HG02885 (cell line): ENCODE measurements around the gene MERTK.
"Not testable (repeated sequence)": the region's sequence is repeated elsewhere in the genome, so short reads cannot be mapped to it uniquely, and the experiment has no call there.

Source experiments
- ATAC-seq: cut with Tn5 transposase; IDR thresholded peaks from one replicate; pipeline ENCODE4 v1.9.1; 2021; ENCODE audit warnings: mild to moderate bottlenecking; ENCODE audit not compliant: unreplicated experiment, poor library complexity

The MERTK gene

DNA sequence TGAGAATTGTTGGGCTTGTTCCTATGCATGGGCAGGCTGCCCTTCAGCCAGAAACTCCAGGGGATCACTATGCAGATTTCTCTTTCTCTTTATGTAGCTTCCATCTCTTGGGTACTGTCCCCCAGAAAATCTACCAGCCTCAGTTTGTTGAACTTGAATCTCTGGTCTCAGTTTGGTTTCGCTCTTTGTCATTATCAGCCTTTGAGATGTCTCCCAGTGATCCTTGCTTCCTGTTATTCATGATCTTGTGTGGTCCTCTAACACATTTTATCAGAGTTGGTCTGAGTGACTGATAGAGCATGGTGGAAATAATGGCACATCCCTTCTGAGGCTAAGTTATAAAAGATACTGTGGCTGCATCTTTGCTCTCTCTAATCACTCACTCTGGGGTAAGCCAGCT is 164.5 kb downstream of the MERTK start:
- no peak for ATAC-seq

DNA sequence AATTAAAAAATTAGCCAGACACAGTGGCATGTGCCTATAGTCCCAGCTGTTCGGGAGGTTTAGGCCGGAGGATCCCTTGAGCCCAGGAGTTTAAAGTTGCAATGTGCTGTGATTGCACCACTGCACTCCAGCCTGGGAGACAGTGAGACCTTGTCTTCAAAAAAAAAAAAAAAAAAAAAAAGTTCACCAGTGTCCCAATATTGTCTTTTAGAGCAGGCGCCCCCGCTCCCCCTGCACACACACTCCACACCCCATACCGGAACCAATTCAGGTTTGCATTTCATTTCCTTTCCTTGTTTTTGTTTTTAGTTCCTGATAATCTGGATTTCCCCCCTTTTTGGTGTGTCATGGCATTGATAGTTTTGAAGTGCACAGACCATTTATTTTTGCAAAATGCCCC is 167.1 kb downstream of the MERTK start:
- no peak for ATAC-seq

GRCh38 chr2:112065966-112066365 is 167.6 kb downstream of the MERTK start:
- ATAC-seq: peak; percentile 64

DNA sequence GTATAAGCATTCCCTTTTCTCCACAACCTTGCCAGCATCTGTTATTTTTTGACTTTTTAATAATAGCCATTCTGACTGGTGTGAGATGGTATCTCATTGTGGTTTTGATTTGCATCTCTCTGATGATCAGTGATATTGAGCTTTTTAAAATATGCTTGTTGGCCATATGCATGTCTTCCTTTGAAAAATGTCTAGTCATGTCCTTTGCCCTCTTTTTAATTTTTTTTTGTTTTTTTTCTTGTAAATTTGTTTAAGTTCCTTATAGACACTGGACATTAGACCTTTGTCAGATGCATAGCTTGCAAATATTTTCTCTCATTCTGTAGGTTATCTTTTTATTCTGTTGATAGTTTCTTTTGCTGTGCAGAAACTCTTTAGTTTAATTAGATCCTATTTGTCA is 171.4 kb downstream of the MERTK start:
- ATAC-seq: not testable (repeated sequence)

DNA sequence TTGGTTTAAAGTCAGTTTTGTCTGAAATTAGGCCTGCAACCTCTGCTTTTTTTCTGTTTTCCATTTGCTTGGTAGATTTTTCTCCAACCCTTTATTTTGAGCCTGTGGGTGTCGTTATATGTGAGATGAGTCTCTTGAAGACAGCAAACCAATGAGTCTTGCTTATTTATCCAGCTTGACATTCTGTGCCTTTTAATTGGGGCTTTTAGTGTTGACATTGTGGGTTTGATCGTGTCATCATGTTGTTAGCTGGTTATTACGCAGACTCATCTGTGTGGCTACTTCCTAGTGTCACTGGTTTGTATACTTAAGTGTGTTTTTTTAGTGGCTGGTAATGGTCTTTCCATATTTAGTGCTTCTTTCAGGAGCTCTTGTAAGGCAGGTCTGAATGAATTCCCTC is 175.5 kb downstream of the MERTK start:
- no peak for ATAC-seq

- ATAC-seq: no peak
Observed at GRCh38 chr2:112074506-112074905, 176.1 kb downstream of the MERTK start.

GRCh38 chr2:112075490-112076260 is 177.3 kb downstream of the MERTK start:
- no peak for ATAC-seq

DNA sequence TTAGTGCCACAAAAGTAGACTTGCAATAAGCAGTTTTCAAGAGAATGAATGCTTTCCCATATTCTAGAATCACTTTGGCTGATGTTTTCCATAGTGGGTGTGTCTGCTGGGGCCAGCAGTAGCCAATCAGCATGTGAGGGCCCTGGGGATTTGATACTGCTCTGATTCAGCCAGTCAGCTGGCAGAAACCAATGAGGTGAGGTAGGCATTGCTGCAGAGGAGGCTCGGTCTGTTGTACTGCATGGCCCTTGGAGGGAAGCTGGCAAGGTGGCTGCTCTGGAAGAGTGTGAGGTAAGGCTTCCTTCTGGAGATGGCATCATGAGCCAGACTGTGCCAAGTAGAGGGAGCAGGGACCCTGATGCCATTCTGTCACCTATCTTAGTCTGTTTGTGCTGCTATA is 179.4 kb downstream of the MERTK start:
- ATAC-seq: no peak
